Testis (tissue), 2 donors: ENCODE data around the gene FAM185A.

Experiments
- POLR2A ChIP-seq: fragments of 450-650 bp; IDR thresholded peaks from one replicate; pipeline ENCODE4 v1.6.1; 2017; ENCODE audit warnings: antibody characterized with exemption, mild to moderate bottlenecking, moderate library complexity
- TF ChIP-seq, protein P1 (sequence below), 3 experiments: fragments of 450-650 bp in 2 of 3; fragments of 200-600 bp in 1 of 3; sonication (generic) in 1 of 3; IDR thresholded peaks; one replicate each; pipeline ENCODE4 v1.5.1; 2016 to 2019; ENCODE audit warnings: antibody characterized with exemption in 3 of 3, mild to moderate bottlenecking in 2 of 3, moderate library complexity in 1 of 3

DNA sequence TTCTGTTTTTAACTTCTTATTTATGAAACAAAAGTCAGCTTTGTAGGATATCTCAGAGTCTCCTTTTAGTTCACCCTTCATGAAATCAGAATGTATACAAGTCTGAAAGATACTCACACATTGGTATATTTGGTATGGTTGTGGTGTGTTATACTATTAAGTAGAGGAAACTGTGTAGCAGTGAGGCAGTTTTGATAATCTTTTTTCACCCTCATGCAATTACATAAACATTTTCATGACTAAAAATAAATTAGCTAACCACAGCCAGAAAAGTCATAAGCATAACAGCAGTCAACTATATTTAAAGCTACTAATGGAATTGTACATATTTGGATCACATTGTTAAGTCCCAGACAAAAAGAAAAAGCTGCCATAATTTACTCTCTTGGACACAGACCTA lies 62.1 kb downstream of the FAM185A start:
- TF ChIP-seq, protein P1, sequence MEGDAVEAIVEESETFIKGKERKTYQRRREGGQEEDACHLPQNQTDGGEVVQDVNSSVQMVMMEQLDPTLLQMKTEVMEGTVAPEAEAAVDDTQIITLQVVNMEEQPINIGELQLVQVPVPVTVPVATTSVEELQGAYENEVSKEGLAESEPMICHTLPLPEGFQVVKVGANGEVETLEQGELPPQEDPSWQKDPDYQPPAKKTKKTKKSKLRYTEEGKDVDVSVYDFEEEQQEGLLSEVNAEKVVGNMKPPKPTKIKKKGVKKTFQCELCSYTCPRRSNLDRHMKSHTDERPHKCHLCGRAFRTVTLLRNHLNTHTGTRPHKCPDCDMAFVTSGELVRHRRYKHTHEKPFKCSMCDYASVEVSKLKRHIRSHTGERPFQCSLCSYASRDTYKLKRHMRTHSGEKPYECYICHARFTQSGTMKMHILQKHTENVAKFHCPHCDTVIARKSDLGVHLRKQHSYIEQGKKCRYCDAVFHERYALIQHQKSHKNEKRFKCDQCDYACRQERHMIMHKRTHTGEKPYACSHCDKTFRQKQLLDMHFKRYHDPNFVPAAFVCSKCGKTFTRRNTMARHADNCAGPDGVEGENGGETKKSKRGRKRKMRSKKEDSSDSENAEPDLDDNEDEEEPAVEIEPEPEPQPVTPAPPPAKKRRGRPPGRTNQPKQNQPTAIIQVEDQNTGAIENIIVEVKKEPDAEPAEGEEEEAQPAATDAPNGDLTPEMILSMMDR (IDR thresholded peaks at IDR 0.05), result no peak
- TF ChIP-seq POLR2A, result no peak
